Spleen (tissue), 11 donors: Measurements from ENCODE around the gene C3orf20. TPM values are rescaled to one million over a fixed set of nuclear protein-coding genes. Genes with fewer than 3 reads are reported as not detected.

Experiments
- DNase-seq: peaks from one replicate; pipeline ENCODE4 v3.0.0-alpha.2; 2020
- H3K27ac ChIP-seq, 8 donors: fragments of 200-600 bp; sonication (generic) in 7 of 8; 1 replicate in 4 of 8; 2 replicates in 4 of 8; pipeline versions ENCODE4 v1.5.0 to v1.8.0; 2016 to 2021; ENCODE audit warnings: inconsistent platforms in 4 of 8, mild to moderate bottlenecking in 4 of 8, moderate library complexity in 1 of 8
- H3K27me3 ChIP-seq, 7 donors: fragments of 200-600 bp; sonication (generic) in 6 of 7; replicated peaks in 1 of 7; 1 replicate in 4 of 7; 2 replicates in 3 of 7; pipeline versions ENCODE4 v1.5.0 to v1.8.0; 2016 to 2021; ENCODE audit warnings: inconsistent platforms in 3 of 7, mild to moderate bottlenecking in 1 of 7
- H3K36me3 ChIP-seq, 6 donors: fragments of 200-600 bp; sonication (generic) in 5 of 6; 1 replicate in 4 of 6; 2 replicates in 2 of 6; pipeline versions ENCODE4 v1.5.0 to v1.8.0; 2016 to 2021; ENCODE audit warnings: inconsistent platforms in 2 of 6
- H3K4me1 ChIP-seq, 6 donors: fragments of 200-600 bp; sonication (generic) in 5 of 6; 1 replicate in 3 of 6; 2 replicates in 3 of 6; pipeline versions ENCODE4 v1.5.0 to v1.8.0; 2016 to 2021; ENCODE audit warnings: inconsistent platforms in 3 of 6
- H3K4me3 ChIP-seq, 8 donors: fragments of 200-600 bp; sonication (generic) in 7 of 8; 1 replicate in 4 of 8; 2 replicates in 4 of 8; pipeline versions ENCODE4 v1.5.0 to v1.8.0; 2016 to 2021; ENCODE audit warnings: inconsistent platforms in 4 of 8, mild to moderate bottlenecking in 4 of 8, moderate library complexity in 2 of 8
- H3K9me3 ChIP-seq, 8 donors: fragments of 200-600 bp; sonication (generic) in 7 of 8; 1 replicate in 4 of 8; 2 replicates in 4 of 8; pipeline versions ENCODE4 v1.5.0 to v1.8.0; 2016 to 2021; ENCODE audit warnings: inconsistent platforms in 4 of 8
- POLR2A ChIP-seq, 3 donors: fragments of 450-650 bp; IDR thresholded peaks; one replicate each; pipeline ENCODE4 v1.5.1; 2017; ENCODE audit warnings: antibody characterized with exemption in 3 of 3, mild to moderate bottlenecking in 1 of 3
- POLR2AphosphoS5 ChIP-seq, 3 donors: sonication (generic); formaldehyde crosslinking; IDR thresholded peaks; one replicate each; pipeline ENCODE4 v1.5.1; 2017; ENCODE audit warnings: antibody characterized with exemption in 3 of 3
- WGBS, 5 donors: extraction: QIAGEN DNeasy Blood & Tissue Kit in 3 of 5; methylation state at CpG; one replicate each; pipeline versions ENCODE4 v1.1.5 to v1.1.7; 2013 to 2018; 5-methylcytosine and 5-hydroxymethylcytosine counted together
- intact Hi-C: fragments of 100-400 bp; cut with DNase I; formaldehyde crosslinking; loops from one replicate; pipeline ENCODE4 v1.15.0; 2023; ENCODE audit warnings: low total_unique reads
- polyA plus RNA-seq, 3 donors: library from polyadenylated mRNA; stranded (reverse); fragments of 200-250 nt; gene quantifications; one replicate each; pipeline ENCODE4 v1.2.1, GENCODE V29; 2013
- total RNA-seq, 7 donors: library from RNA; depleted of rRNA in 3 of 7; stranded (reverse); fragments of >200 nt in 3 of 7; fragmentation: NEBNext Ultra II Directional in 4 of 7; extraction: Animal tissue kit (Norgen Biotek cat#: 25700) in 4 of 7; gene quantifications; one replicate each; pipeline versions ENCODE4 v1.1.0 to v1.2.1, GENCODE V29; 2016 to 2021
- TF ChIP-seq, protein P1 (sequence below), 11 experiments: fragments of 200-600 bp in 7 of 11; fragments of 450-650 bp in 4 of 11; sonication (generic) in 4 of 11; IDR thresholded peaks in 8 of 11; conservative IDR thresholded peaks in 3 of 11; 1 replicate in 7 of 11; 2 replicates in 4 of 11; pipeline versions ENCODE4 v1.4.0 to v1.8.0; 2016 to 2021; ENCODE audit warnings: antibody characterized with exemption in 11 of 11, inconsistent platforms in 4 of 11, mild to moderate bottlenecking in 1 of 11
- donor health status: healthy with polysubstance abuse.
- donor health status: DM: no; HTN: no; CAD: no; lungs with moderate emphysema.
- donor health status: DM: no; HTN: no; CAD: no.
- donor health status: Bipolar disorder and iron deficiency.
- donor health status: healthy.
- donor health status: DM: no; HTN: no; CAD: no.
- donor health status: DM: yes; HTN: yes; CAD: no.

Gene C3orf20
- total and polyA plus RNA-seq, 10 donors: 0.17 to 1.1 (median 0.30) TPM; not detected in 3

DNA sequence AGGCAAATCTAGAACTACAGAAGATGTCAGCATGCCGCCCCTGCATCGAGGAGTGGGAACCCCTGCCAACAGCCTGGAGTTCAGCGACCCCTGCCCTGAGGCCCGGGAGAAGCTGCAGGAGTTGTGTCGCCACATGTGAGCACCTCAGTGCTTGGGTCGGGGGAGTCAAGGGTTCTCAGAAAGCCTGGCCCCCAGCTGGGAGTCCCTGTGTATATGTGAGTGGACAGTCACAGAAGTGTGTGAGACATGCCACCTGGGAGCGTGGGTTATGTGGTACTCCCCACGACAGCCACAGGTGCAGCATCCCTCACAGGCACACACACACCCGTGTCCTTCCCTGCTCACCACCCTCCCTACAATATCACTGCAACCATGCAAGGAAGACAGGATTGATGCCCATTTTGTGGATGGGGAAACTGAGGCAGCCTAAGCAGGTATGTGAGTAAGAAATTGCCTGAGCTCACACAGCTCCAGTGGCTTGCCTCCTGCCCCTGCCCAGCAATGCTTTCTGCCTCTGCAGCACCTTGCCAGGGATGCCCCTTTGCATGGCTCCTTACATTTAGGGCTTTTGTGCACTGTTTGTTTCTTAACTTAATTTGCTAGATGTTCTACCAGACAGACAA, 28.3 kb downstream of the C3orf20 start:
- Histone ChIP-seq H3K36me3 (no peaks in the 10 kb centered on the region), H3K27me3 (no peaks in the 10 kb centered on the region), H3K4me3 (no peak overlapping the region), H3K27ac (no peak overlapping the region), H3K9me3 (peaks cover 0 to 3% (median 0%) of the 10 kb centered on the region in 8 donors), H3K4me1 (no peaks in the 10 kb centered on the region)
- no peak for TF ChIP-seq POLR2AphosphoS5 (IDR thresholded peaks at IDR 0.05)
- no peak for TF ChIP-seq POLR2A (IDR thresholded peaks at IDR 0.05)
- TF ChIP-seq, protein P1, sequence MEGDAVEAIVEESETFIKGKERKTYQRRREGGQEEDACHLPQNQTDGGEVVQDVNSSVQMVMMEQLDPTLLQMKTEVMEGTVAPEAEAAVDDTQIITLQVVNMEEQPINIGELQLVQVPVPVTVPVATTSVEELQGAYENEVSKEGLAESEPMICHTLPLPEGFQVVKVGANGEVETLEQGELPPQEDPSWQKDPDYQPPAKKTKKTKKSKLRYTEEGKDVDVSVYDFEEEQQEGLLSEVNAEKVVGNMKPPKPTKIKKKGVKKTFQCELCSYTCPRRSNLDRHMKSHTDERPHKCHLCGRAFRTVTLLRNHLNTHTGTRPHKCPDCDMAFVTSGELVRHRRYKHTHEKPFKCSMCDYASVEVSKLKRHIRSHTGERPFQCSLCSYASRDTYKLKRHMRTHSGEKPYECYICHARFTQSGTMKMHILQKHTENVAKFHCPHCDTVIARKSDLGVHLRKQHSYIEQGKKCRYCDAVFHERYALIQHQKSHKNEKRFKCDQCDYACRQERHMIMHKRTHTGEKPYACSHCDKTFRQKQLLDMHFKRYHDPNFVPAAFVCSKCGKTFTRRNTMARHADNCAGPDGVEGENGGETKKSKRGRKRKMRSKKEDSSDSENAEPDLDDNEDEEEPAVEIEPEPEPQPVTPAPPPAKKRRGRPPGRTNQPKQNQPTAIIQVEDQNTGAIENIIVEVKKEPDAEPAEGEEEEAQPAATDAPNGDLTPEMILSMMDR (IDR thresholded peaks at IDR 0.05 in 8 of 11, conservative IDR thresholded peaks at IDR 0.05 in 3 of 11): no peak
- WGBS, 5 donors: 89 to 93% (median 89%) methylated on average over 7 to 9 of the region's 9 CpGs
- intact Hi-C loops: no loop called here
- DNase-seq: no peak

DNA sequence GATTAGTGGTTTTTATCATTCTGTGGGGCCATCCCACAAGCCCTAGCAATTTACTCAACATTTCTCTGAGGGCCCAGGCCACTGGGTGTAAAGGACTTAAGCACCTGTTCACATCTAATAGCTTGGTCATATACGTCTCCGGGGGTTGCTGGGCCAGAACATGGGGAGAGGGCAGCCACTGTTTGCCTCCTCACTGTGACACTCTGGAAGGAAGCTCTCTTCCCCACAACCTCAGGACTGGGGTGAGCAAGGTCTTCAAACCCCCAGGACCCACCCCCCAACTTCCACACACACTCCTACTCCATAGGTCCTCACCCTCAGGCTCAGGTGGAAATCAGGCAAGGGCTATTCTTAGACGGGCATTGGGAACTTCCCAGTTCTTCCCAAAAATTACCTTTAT, 28.9 kb downstream of the C3orf20 start:
- 87 to 96% (median 92%) methylated on average over 1 to 3 of the region's 3 CpGs for WGBS, 5 donors
- no peaks in the 10 kb centered on the region for H3K36me3 ChIP-seq
- H3K27ac ChIP-seq: no peak overlapping the region
- H3K9me3 ChIP-seq: peaks cover 0 to 7% (median 0%) of the 10 kb centered on the region in 8 donors
- no peak for DNase-seq
- H3K27me3 ChIP-seq: no peaks in the 10 kb centered on the region
- no peak overlapping the region for H3K4me3 ChIP-seq
- H3K4me1 ChIP-seq: no peaks in the 10 kb centered on the region
- intact Hi-C loops: no loop called here
- TF ChIP-seq, protein P1 (IDR thresholded peaks at IDR 0.05 in 8 of 11, conservative IDR thresholded peaks at IDR 0.05 in 3 of 11): no peak
- TF ChIP-seq POLR2AphosphoS5 (IDR thresholded peaks at IDR 0.05) (no peak), POLR2A (IDR thresholded peaks at IDR 0.05) (no peak)

- H3K27me3 ChIP-seq: no peaks in the 10 kb centered on the region
- no peak for DNase-seq
- WGBS, 5 donors: 87 to 93% (median 89%) methylated on average over 5 of the region's 5 CpGs
- no peaks in the 10 kb centered on the region for H3K4me1 ChIP-seq
- intact Hi-C loops: no loop called here
- H3K9me3 ChIP-seq: peaks cover 0 to 7% (median 0%) of the 10 kb centered on the region in 8 donors
- H3K27ac ChIP-seq: no peak overlapping the region
- H3K4me3 ChIP-seq: no peak overlapping the region
- no peak for TF ChIP-seq POLR2AphosphoS5 (IDR thresholded peaks at IDR 0.05)
- TF ChIP-seq POLR2A (IDR thresholded peaks at IDR 0.05): no peak
- TF ChIP-seq, protein P1 (IDR thresholded peaks at IDR 0.05 in 8 of 11, conservative IDR thresholded peaks at IDR 0.05 in 3 of 11): no peak
- no peaks in the 10 kb centered on the region for H3K36me3 ChIP-seq
Observed at GRCh38 chr3:14706096-14706495, 31.2 kb downstream of the C3orf20 start.

- TF ChIP-seq, protein P1 (IDR thresholded peaks at IDR 0.05 in 8 of 11, conservative IDR thresholded peaks at IDR 0.05 in 3 of 11): no peak
- TF ChIP-seq POLR2A (IDR thresholded peaks at IDR 0.05): no peak
- TF ChIP-seq POLR2AphosphoS5 (IDR thresholded peaks at IDR 0.05): no peak
- no peaks in the 10 kb centered on the region for H3K4me1 ChIP-seq
- no peaks in the 10 kb centered on the region for H3K36me3 ChIP-seq
- WGBS, 5 donors: 52 to 80% (median 56%) methylated on average over 1 of the region's 1 CpG
- H3K27me3 ChIP-seq: no peaks in the 10 kb centered on the region
- intact Hi-C loops: no loop called here
- DNase-seq: no peak
- H3K9me3 ChIP-seq: peaks cover 0 to 23% (median 15%) of the 10 kb centered on the region in 8 donors
- no peak overlapping the region for H3K27ac ChIP-seq
- H3K4me3 ChIP-seq: no peak overlapping the region
Observed at GRCh38 chr3:14716591-14716990, 41.6 kb downstream of the C3orf20 start.
